NB4 (cell line): ENCODE results near the gene HERPUD1.

ENCODE experiments used
- CTCF ChIP-seq: IDR thresholded peaks from one replicate; pipeline ENCODE4 v1.5.1; 2012; ENCODE audit warnings: low read depth, low read length
- MAX ChIP-seq: IDR thresholded peaks from 2 replicates; pipeline ENCODE4 v1.6.1; 2011; ENCODE audit warnings: low read depth, low read length

GRCh38 chr16:56915336-56916119 lies 16.4 kb upstream of the HERPUD1 start:
- TF ChIP-seq CTCF (no peak), MAX (no peak)
